BJ (cell line): ENCODE measurements around the gene PIGH. TPM values are rescaled to one million over a fixed set of nuclear protein-coding genes. Genes with fewer than 3 reads are reported as not detected.

Experiments used
- CTCF ChIA-PET: fragments of 350-600 bp; formaldehyde crosslinking; extraction: SDS; loops from one replicate; lab custom pipeline; 2021; ENCODE audit warnings: antibody characterized with exemption, inconsistent platforms; lab: Yijun Ruan, JAX
- POLR2A ChIA-PET: fragments of 300-600 bp; sonication (Branson Sonifier 250); formaldehyde crosslinking; extraction: SDS; loops from one replicate; lab custom pipeline; 2021; ENCODE audit warnings: antibody characterized with exemption; lab: Charles Lee
- DNase-seq: peaks from one replicate; pipeline ENCODE4 v3.0.0-alpha.2; 2011; ENCODE audit warnings: low read depth
- H3K27me3 ChIP-seq: 2 replicates; pipeline ENCODE4 v1.6.0; 2011; ENCODE audit warnings: low read length; ENCODE audit not compliant: control insufficient read depth, insufficient read depth
- H3K36me3 ChIP-seq: 2 replicates; pipeline ENCODE4 v1.5.1; 2011; ENCODE audit warnings: low read length; ENCODE audit not compliant: control insufficient read depth, insufficient read depth
- H3K4me3 ChIP-seq: 2 replicates; pipeline ENCODE4 v1.5.1; 2011; ENCODE audit warnings: low read depth, mild to moderate bottlenecking, control low read depth, low read length
- polyA plus RNA-seq: library from polyadenylated mRNA; depleted of rRNA; stranded (reverse); fragments of >200 nt; gene quantifications from 2 replicates; pipeline ENCODE4 v1.2.3, GENCODE V29; 2011
- TF ChIP-seq, protein P1 (sequence below): IDR thresholded peaks from 2 replicates; pipeline ENCODE4 v1.5.1; 2011; ENCODE audit warnings: low read depth, mild to moderate bottlenecking, control low read depth, inconsistent platforms, low read length, moderate library complexity; ENCODE audit not compliant: insufficient read depth

Gene PIGH
- polyA plus RNA-seq, 1 experiment = 19.0 TPM

DNA sequence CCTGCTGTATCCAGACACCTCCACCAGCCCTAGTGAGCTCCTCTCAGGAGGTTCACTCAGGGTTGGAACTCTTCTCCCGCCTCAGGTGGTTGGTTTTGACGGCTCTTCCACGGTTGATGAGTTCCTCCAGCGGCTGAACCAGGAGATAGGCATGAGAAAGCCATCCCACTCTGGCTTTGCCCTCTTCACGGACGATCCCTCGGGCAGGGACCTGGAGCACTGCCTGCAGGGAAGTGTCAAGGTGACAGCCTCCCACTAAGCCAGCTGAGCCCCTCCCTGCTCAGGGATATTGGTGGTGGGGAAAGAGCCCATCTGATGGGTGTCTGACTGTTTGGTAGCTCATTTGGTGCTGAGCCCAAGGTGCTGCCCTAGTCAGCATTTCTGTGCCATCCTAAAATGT, 20.4 kb downstream of the PIGH start:
- POLR2A ChIA-PET = no interaction called here

GRCh38 chr14:67579040-67579439, 21.0 kb downstream of the PIGH start:
- TF ChIP-seq, protein P1, sequence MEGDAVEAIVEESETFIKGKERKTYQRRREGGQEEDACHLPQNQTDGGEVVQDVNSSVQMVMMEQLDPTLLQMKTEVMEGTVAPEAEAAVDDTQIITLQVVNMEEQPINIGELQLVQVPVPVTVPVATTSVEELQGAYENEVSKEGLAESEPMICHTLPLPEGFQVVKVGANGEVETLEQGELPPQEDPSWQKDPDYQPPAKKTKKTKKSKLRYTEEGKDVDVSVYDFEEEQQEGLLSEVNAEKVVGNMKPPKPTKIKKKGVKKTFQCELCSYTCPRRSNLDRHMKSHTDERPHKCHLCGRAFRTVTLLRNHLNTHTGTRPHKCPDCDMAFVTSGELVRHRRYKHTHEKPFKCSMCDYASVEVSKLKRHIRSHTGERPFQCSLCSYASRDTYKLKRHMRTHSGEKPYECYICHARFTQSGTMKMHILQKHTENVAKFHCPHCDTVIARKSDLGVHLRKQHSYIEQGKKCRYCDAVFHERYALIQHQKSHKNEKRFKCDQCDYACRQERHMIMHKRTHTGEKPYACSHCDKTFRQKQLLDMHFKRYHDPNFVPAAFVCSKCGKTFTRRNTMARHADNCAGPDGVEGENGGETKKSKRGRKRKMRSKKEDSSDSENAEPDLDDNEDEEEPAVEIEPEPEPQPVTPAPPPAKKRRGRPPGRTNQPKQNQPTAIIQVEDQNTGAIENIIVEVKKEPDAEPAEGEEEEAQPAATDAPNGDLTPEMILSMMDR = no peak
- no peaks in the 10 kb centered on the region; the same call in 1 of the 2 replicates for H3K27me3 ChIP-seq
- ChIA-PET POLR2A (no interaction called here), CTCF (interaction anchor here (1.2 to 13.8 kb wide), 6 partner anchors 8 to 150 kb away, joined by 3 to 189 read pairs (median 45); partner anchors contain the start of gene RDH12)
- no peak for DNase-seq
- no peak overlapping the region for H3K4me3 ChIP-seq
- H3K36me3 ChIP-seq = no peaks in the 10 kb centered on the region

More for the DNA sequence above, 20.4 kb downstream of the PIGH start:
- no peak for DNase-seq
- CTCF ChIA-PET = interaction anchor here (0.7 to 13.8 kb wide), 7 partner anchors 9 to 151 kb away, joined by 3 to 189 read pairs (median 11); partner anchors contain the start of gene RDH12
- TF ChIP-seq, protein P1 = no peak
- H3K36me3 ChIP-seq = no peaks in the 10 kb centered on the region
- no peaks in the 10 kb centered on the region; the same call in 1 of the 2 replicates for H3K27me3 ChIP-seq
- H3K4me3 ChIP-seq = no peak overlapping the region

GRCh38 chr14:67577909-67578749, 21.9 kb downstream of the PIGH start:
- TF ChIP-seq, protein P1 = no peak
- DNase-seq = no peak
- Histone ChIP-seq H3K36me3 (no peaks in the 10 kb centered on the region), H3K27me3 (no peaks in the 10 kb centered on the region; the same call in 1 of the 2 replicates), H3K4me3 (no peak overlapping the region)
- ChIA-PET POLR2A (no interaction called here), CTCF (interaction anchor here (0.7 to 13.8 kb wide), 5 partner anchors 9 to 149 kb away, joined by 3 to 189 read pairs (median 5); partner anchors contain the start of gene RDH12)

DNA sequence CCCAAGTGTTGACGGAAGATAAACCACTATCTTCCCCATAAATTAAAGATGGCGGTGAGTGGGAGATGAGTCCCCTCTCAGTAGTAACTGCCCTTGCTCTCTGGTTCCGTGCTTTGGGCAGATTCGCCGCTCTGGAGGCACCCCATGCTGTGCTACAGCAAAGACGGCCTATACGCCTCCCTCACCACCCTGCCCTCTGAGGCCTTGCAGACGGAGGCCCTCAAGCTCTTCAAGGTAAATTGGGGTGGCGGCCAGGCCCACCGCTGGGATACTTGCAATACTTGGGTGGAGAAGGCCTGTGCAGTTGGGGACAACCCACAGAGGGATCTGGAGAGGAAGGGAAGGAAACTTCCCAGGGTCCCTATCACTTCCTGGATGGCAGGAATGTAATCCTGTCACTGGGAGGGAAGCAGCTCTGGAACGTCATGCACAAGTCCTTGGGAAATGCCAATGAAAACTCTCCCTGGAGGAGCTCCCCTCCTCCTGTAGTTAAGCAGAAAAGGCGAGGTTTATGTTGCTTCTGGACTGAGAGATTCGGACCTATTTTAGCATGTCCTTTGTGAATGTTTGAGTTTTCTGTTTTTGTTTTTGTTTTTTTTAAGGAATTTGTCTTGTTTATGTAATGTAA, 22.8 kb downstream of the PIGH start:
- H3K36me3 ChIP-seq = no peaks in the 10 kb centered on the region
- DNase-seq = no peak
- CTCF ChIA-PET = interaction anchor here (1.3 to 13.8 kb wide), 4 partner anchors 10 to 150 kb away, joined by 5 to 189 read pairs (median 50); partner anchors contain the start of gene RDH12
- H3K27me3 ChIP-seq = no peaks in the 10 kb centered on the region; the same call in 1 of the 2 replicates
- H3K4me3 ChIP-seq = no peak overlapping the region
- POLR2A ChIA-PET = no interaction called here
- TF ChIP-seq, protein P1 = no peak
